ENCODE results near the gene PEX10.
"Not testable (repeated sequence)": the region's sequence is repeated elsewhere in the genome, so short reads cannot be mapped to it uniquely, and the experiment has no call there.

Gene PEX10

DNA sequence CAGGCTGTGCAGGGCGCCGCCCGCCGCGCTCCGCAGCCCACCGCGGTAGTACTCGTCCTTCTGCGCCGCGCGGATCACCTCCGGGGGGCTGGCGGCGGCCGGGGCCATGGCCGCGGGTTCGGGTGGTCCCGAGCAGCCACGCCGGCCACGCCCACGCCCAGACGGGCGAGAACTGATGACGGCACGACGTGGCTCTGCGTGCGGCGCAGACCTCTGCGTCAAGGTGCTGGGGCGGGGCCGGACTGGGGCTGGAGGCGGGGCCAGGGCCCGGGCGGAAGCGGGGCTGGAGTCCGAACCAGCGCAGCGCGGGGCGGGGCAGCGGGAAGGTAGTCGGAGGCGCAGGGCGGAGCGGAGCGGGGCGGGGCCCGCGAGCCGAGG lies at the start of gene PEX10:
TSS of gene PEX10 (minus strand) at position 170 of the 378 bp plus-strand sequence. CDS start at position 108, 62 bp downstream.
- Mint-ChIP-seq H3K27me3 (ENCODE audit: low read depth) (no peaks in the 10 kb centered on the region), H3K36me3 (ENCODE audit: low read depth) (peaks cover 2% of the 10 kb centered on the region), H3K27ac (peak within 1 kb of the TSS; percentile 81), H3K4me3 (peak within 1 kb of the TSS; percentile 83), H3K9me3 (no peaks in the 10 kb centered on the region), H3K4me1 (ENCODE audit: low read depth) (peaks cover 28% of the 10 kb centered on the region)

DNA sequence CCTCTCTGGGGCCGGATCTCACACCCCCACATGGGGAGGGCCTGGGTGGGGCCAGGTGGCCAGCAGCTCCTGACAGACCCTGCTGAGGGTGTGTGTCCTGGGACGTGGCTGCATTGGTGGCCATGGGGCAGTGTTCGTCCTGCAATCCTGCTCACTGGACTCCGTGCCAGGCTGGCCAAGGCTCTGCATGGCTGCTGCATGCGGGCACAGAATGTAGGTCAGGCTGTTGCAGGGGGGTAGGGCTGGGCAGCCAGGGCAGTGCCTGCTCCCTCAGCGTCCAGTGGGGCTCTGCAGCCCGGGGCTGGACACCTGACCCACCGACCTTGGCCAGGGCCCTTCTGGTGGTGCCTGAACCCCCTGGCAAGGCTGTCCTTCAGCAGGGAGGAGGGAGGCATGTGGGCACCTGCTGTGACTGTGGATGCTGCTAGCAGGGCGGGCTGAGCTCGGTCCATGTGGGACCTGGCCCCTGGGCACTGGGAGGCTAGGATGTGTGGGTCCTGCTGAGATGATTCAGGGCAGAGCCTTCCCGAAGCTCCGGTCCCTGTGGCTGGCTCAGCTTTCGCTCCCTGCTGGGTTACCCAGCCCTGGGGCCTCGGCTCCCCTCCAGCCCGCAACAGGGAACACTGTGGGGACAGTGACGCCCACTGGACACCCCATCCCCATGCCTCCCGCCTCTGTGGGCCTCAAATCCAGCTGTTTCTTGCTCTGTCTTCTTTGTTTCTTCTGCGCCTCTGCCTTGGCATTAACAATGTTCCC lies 48.8 kb upstream of the PEX10 start:
- no peaks in the 10 kb centered on the region for H3K36me3 Mint-ChIP-seq (ENCODE audit: low read depth)
- H3K4me3 Mint-ChIP-seq, result no peak overlapping the region
- no peaks in the 10 kb centered on the region for H3K9me3 Mint-ChIP-seq
- H3K27ac Mint-ChIP-seq, result no peak overlapping the region
- no peaks in the 10 kb centered on the region for H3K27me3 Mint-ChIP-seq (ENCODE audit: low read depth)
- H3K4me1 Mint-ChIP-seq (ENCODE audit: low read depth), result no peaks in the 10 kb centered on the region

DNA sequence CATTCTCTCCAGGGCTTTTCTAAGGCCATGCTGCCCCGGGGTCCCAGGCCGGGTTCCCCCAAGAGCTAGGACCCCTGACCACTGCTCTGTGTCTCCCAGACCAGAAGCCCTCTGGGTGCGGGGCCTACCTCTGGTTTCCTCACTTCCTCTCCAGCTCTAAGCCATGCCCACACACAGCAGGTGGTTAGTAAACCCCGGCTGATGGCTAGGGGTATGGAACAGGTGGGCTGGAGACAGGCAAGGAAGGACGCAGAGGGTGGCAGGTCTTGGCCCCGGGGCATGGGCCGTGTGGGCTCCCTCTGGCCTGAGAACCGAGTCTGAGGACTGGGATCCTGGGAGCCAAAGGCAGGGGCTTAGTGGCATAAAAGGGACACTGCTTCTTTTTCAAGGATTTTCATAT lies 47.8 kb upstream of the PEX10 start:
- no peaks in the 10 kb centered on the region for H3K9me3 Mint-ChIP-seq
- H3K4me3 Mint-ChIP-seq, result no peak overlapping the region
- no peaks in the 10 kb centered on the region for H3K27me3 Mint-ChIP-seq (ENCODE audit: low read depth)
- H3K27ac Mint-ChIP-seq, result no peak overlapping the region
- H3K36me3 Mint-ChIP-seq (ENCODE audit: low read depth), result no peaks in the 10 kb centered on the region
- no peaks in the 10 kb centered on the region for H3K4me1 Mint-ChIP-seq (ENCODE audit: low read depth)

DNA sequence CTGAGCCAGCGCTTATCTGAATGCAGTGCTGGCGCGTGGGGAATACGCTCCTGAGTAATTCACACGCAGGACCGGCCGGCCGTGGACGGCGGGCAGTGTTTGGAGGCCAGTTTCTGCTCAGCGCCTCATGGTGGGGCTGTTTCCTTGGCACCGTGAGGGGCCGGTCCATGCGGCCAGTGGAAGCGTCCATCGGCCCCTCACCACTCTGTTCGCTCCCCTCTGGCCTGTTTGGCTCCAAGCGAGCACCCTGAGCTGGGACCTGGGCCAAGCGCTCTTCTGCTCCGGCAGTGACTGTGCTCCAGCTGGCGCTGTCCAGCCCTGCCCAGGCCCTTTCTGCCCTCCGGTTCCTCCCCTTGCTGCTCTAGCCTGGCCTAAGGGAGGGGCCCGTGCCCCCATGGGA lies 47.4 kb upstream of the PEX10 start:
- Mint-ChIP-seq H3K4me3 (no peak overlapping the region), H3K4me1 (ENCODE audit: low read depth) (no peaks in the 10 kb centered on the region), H3K27ac (no peak overlapping the region), H3K27me3 (ENCODE audit: low read depth) (no peaks in the 10 kb centered on the region), H3K36me3 (ENCODE audit: low read depth) (no peaks in the 10 kb centered on the region), H3K9me3 (no peaks in the 10 kb centered on the region)

DNA sequence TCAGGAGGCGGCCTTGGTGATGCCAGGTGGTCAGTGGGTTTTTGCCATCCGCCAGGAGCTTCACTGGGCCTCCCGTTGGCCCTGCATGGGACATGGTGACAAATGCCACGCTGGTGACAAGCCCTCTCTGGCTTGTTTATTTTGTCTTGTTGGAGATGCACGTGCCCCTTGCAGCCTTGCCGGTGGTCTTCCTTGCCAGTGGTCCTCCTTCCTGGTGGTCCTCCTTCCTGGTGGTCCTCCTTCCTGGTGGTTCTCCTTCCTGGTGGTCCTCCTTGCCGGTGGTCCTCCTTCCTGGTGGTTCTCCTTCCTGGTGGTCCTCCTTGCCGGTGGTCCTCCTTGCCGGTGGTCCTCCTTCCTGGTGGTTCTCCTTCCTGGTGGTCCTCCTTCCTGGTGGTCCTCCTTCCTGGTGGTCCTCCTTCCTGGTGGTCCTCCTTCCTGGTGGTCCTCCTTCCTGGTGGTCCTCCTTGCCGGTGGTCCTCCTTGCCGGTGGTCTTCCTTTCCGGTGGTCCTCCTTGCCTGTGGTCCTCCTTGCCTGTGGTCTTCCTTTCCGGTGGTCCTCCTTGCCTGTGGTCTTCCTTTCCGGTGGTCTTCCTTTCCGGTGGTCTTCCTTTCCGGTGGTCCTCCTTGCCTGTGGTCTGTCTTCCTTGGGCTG lies 46.9 kb upstream of the PEX10 start:
- not testable (repeated sequence) for H3K36me3 Mint-ChIP-seq (ENCODE audit: low read depth); H3K27me3 Mint-ChIP-seq (ENCODE audit: low read depth); H3K4me1 Mint-ChIP-seq (ENCODE audit: low read depth); H3K27ac Mint-ChIP-seq; H3K4me3 Mint-ChIP-seq; H3K9me3 Mint-ChIP-seq

DNA sequence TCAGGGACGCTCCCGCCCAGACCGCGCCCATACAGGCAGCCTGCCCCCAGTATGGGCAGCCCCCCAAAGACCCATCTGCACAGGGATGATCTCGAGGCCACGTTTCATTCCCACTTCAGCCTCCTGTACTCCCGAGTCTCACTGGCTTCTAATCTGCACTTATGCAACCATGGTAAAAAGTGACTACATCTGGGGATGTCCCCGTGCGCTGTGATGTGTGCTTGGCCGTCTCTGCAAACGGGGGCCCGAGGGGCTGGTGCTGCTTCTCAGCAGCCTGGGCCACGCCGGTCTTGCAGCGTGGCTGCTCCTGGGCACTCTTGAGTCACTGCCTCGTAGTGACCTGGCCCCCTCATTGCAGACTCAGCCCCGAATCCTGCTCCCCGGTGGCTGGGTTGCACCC lies 46.3 kb upstream of the PEX10 start:
- Mint-ChIP-seq H3K9me3 (no peaks in the 10 kb centered on the region), H3K4me1 (ENCODE audit: low read depth) (no peaks in the 10 kb centered on the region), H3K4me3 (no peak overlapping the region), H3K27me3 (ENCODE audit: low read depth) (no peaks in the 10 kb centered on the region), H3K36me3 (ENCODE audit: low read depth) (no peaks in the 10 kb centered on the region), H3K27ac (no peak overlapping the region)

DNA sequence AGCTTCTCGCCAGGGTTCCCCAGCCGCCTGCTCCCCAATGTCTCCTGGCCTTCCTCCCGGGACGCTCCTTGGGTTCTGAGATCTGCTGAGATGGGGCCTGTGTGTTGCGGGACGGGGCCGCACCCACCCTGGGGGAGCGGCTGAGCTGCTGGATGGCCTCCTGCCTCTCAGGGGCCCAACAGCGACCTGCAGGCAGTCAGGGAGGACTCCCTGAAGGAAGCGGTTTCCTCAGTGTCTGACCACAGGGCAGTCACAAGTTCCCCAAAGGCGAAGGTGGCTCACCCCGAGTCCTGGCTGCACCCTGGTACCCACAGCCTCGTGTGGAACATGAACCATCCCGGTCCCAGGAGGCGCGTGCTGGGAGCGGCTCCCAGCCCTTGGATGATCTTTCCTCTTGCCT lies 45.1 kb upstream of the PEX10 start:
- Mint-ChIP-seq H3K9me3 (no peaks in the 10 kb centered on the region), H3K36me3 (ENCODE audit: low read depth) (no peaks in the 10 kb centered on the region), H3K27ac (no peak overlapping the region), H3K27me3 (ENCODE audit: low read depth) (no peaks in the 10 kb centered on the region), H3K4me1 (ENCODE audit: low read depth) (no peaks in the 10 kb centered on the region), H3K4me3 (no peak overlapping the region)

DNA sequence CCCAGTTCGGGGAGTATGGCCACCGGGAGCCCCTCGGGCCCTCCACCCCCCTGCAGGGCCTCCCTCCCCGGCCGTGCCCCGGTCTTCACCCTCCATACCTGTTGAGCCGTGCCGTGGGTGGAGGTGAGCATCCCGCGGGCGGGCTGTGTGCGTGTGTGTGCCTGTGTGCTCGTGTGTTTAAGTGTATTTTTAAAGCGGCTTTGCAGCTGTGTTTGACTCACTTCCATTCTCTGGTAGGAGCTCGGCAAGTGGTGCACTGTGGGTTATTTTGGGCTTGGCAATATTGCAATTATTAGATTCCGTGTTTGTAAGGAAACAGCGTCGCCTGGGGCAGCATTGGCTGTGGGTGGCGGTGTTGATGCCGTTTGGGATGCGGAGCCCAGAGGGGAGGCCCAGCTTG lies 43.4 kb upstream of the PEX10 start:
- Mint-ChIP-seq H3K9me3 (no peaks in the 10 kb centered on the region), H3K4me3 (no peak overlapping the region), H3K4me1 (ENCODE audit: low read depth) (no peaks in the 10 kb centered on the region), H3K27me3 (ENCODE audit: low read depth) (no peaks in the 10 kb centered on the region), H3K36me3 (ENCODE audit: low read depth) (no peaks in the 10 kb centered on the region), H3K27ac (no peak overlapping the region)

DNA sequence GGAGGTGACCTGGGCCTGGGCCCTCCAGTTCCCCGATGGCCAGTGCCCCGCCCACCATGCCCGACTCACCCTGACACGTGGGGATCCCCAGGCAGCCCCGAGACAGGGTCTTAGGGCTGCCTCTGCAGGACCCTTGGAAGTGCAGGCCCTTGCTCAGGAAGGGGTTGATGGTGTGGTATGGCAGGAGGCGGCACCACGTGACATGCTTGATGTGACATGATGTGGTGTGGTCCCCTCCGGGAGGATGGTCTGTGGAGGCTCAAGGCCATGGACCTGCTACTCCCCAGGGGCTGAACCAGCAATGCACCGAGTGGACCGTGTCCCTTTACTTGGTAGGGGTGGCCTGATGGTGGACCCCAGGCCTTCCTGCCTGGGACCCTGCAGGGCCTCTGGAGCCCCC lies 41.9 kb upstream of the PEX10 start:
- Mint-ChIP-seq H3K27ac (no peak overlapping the region), H3K27me3 (ENCODE audit: low read depth) (no peaks in the 10 kb centered on the region), H3K36me3 (ENCODE audit: low read depth) (no peaks in the 10 kb centered on the region), H3K9me3 (no peaks in the 10 kb centered on the region), H3K4me3 (no peak overlapping the region), H3K4me1 (ENCODE audit: low read depth) (no peaks in the 10 kb centered on the region)

DNA sequence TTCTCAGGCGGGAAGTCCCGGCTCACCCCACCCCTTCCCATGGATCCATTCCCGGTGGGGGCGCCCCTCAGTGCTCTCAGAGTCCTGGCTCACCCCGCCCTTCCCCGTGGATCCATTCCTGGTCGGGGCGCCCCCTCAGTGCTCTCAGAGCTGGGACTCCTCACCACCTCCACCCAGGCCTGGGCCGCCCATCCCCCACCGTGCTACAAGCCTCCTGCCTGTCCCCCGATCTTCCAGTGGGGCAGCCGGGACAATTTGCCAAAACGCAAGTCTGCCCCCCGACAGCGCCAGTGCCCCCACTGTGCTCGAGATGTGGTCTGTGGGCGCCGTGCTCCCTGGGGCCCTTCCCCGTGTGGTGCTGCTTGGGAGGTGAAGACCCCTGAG lies 40.6 kb upstream of the PEX10 start:
- Mint-ChIP-seq H3K4me1 (ENCODE audit: low read depth) (no peaks in the 10 kb centered on the region), H3K27ac (no peak overlapping the region)

DNA sequence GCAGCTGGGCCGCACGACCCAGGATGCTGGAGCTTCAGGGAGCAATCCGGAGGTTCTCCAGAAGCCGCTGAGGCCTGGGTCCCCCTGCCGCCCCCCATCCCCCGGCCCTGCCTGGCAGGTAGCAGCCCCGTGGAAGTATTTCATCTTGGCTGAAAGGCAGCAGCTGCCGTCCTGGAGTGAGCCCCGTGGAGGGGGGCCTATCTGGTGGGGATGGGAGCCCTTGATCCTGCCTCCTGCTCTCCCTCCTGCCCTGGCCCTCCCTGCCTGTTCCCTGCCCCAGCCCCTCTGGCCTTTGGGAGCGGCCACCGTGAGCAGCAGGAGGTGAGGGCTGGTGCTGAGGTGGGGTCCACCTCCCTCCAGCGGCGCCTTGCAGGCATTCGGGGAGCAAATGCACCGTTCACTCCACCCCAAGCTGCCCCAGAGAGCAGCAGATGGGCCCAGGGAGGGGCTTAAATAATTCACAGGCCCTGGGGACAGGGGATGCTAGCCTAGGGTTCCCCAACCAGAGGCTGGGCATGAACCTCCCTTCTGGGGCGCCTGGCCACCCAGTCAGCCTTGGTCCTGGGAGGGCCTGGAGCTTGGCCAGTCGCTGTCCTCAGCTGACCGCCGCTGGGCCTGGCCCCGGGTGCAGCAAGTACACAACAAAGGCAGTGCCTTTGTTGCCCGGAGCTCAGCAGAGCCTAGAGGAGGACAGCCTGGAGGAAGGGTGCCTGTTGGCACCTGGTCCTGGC lies 40.0 kb upstream of the PEX10 start:
- Mint-ChIP-seq H3K4me1 (ENCODE audit: low read depth) (no peaks in the 10 kb centered on the region), H3K27me3 (ENCODE audit: low read depth) (no peaks in the 10 kb centered on the region), H3K9me3 (no peaks in the 10 kb centered on the region), H3K4me3 (no peak overlapping the region), H3K27ac (no peak overlapping the region), H3K36me3 (ENCODE audit: low read depth) (no peaks in the 10 kb centered on the region)

More for the DNA sequence above, 40.6 kb upstream of the PEX10 start:
- Mint-ChIP-seq H3K36me3 (ENCODE audit: low read depth) (no peaks in the 10 kb centered on the region), H3K9me3 (no peaks in the 10 kb centered on the region), H3K27me3 (ENCODE audit: low read depth) (no peaks in the 10 kb centered on the region), H3K4me3 (no peak overlapping the region)

DNA sequence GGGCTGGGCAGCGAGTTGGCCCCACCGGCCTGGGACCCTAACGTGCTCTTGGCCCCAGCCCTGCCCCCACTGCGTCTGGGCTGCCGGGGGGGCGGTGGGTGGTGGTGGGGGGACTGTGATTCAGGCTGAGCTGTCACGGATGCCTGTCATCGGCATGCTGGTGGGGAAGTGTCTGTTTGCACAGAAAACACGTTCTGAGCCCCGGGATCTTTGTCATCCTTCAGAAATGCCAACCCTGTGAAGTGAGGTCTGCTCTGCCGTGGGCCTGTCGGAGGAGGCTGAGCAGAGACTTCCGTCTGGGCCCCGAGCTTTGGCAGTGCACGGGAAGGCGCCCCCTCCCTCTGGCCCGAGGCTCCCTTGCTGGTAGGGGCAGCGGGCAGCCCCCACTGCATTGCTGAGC lies 39.4 kb upstream of the PEX10 start:
- Mint-ChIP-seq H3K27me3 (ENCODE audit: low read depth) (no peaks in the 10 kb centered on the region), H3K9me3 (no peaks in the 10 kb centered on the region), H3K4me1 (ENCODE audit: low read depth) (no peaks in the 10 kb centered on the region), H3K36me3 (ENCODE audit: low read depth) (no peaks in the 10 kb centered on the region), H3K27ac (no peak overlapping the region), H3K4me3 (no peak overlapping the region)

DNA sequence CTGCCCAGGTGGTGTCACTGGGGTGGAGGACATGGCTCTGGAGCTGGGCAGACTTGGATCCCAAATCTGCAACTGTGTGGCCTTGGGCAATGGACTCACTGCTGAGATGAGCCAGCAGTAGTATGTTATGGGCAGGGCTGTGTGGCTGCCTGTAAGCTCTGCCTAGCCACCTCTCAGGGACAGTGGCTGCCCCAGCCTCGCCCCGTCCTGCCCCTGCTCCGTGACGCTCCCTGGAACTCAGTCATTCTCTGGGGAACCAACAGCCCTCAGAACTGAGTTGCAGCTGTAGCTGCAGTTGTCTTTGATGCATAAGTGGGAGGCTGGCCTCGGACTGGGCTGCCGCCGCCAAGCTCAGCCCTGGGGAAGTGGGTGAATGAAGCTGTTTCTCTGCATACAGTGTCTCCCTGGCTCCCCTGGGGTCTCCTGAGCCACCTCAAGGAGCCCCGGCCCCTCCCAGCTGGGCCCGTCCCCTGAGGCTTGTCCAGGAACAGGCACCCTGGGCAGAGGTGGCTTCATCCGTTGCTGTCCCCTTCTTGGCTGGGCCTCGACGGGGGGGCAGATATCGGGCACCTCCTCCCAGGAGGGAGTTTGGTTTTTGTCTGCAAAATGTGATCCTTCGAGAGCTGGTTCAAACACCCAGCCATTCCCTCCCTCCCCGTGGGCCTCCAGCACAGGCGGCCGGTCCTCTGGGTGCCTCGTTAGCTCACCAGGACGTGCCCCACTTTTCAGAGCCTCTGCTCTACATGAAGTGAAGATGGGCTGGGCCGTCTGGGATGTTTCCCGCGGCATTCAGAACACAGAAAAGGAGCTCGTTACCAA lies 37.5 kb upstream of the PEX10 start:
- Mint-ChIP-seq H3K27me3 (ENCODE audit: low read depth) (peaks cover 4% of the 10 kb centered on the region), H3K9me3 (no peaks in the 10 kb centered on the region), H3K4me3 (no peak overlapping the region), H3K4me1 (ENCODE audit: low read depth) (no peaks in the 10 kb centered on the region), H3K36me3 (ENCODE audit: low read depth) (no peaks in the 10 kb centered on the region), H3K27ac (no peak overlapping the region)

DNA sequence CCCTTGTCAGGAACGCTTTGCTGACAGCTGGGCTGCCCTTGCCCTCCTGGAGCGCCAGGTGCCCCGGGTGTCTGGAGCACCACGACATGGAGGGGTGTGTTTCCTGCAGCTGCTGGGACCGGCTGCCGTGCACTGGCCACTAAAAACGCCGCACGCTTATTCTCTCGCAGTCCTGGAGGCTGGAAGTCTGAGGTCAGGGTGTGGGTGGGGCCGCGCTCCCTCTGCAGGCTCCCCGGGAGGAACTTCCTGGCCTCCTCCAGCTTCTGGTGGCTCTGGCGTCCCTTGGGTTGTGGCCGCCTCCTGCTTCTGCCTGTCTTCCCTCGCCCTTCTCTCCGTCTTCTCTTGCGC lies 35.7 kb upstream of the PEX10 start:
- peaks cover 9% of the 10 kb centered on the region for H3K27me3 Mint-ChIP-seq (ENCODE audit: low read depth)
- H3K36me3 Mint-ChIP-seq (ENCODE audit: low read depth), result no peaks in the 10 kb centered on the region
- H3K27ac Mint-ChIP-seq, result no peak overlapping the region
- no peaks in the 10 kb centered on the region for H3K9me3 Mint-ChIP-seq
- H3K4me1 Mint-ChIP-seq (ENCODE audit: low read depth), result no peaks in the 10 kb centered on the region
- no peak overlapping the region for H3K4me3 Mint-ChIP-seq

Measured in T-helper 1 cell treated with Interleukin-12 subunit alpha and Interleukin-12 subunit beta and Interleukin-4 antibody, amounts not matched to agents 30 μg/mL and 1 μg/mL, for 36 hours (primary cell).